Neural cell (in vitro differentiated cells): Measurements from ENCODE around the gene DIAPH1.

Source experiments
- CTCF ChIP-seq: fragments of 450-650 bp; IDR thresholded peaks from 2 replicates; pipeline ENCODE4 v1.5.1; 2014; ENCODE audit warnings: antibody characterized with exemption, mild to moderate bottlenecking, moderate library complexity; ENCODE audit not compliant: poor library complexity, severe bottlenecking
- RAD21 ChIP-seq: fragments of 450-650 bp; conservative IDR thresholded peaks from 2 replicates; pipeline ENCODE4 v1.6.1; 2014; ENCODE audit warnings: antibody characterized with exemption, mild to moderate bottlenecking, moderate library complexity

GRCh38 chr5:141558150-141558549 is 60.6 kb downstream of the DIAPH1 start:
- TF ChIP-seq RAD21 (no peak), CTCF (no peak)
